Measurements from ENCODE around the gene CCDC59.

The CCDC59 gene

GRCh38 chr12:82314406-82314892 is 43.7 kb downstream of the CCDC59 start:
- no peak for DNase-seq
